K562 (cell line): ENCODE data around the gene PRR35. TPM values are rescaled to one million over a fixed set of nuclear protein-coding genes. Genes with fewer than 3 reads are reported as not detected.
A peak's percentile ranks its signal among the peaks of the same experiment; 100 is the strongest.

Source experiments
- EGR1 ChIP-seq: fragments of 450-650 bp; conservative IDR thresholded peaks from 2 replicates; pipeline ENCODE4 v1.6.1; 2017; ENCODE audit warnings: mild to moderate bottlenecking
- HDGF ChIP-seq: fragments of 450-650 bp; IDR thresholded peaks from 2 replicates; pipeline ENCODE4 v1.6.1; 2016
- KLF13 ChIP-seq: fragments of 450-650 bp; IDR thresholded peaks from 2 replicates; pipeline ENCODE4 v1.6.1; 2016; ENCODE audit warnings: missing genetic modification characterization, low read depth, mild to moderate bottlenecking, missing compliant biosample characterization, moderate library complexity, borderline replicate concordance
- MNT ChIP-seq, 2 experiments: fragments of 450-650 bp; conservative IDR thresholded peaks; 2 replicates each; pipeline ENCODE4 v1.6.1; 2017; ENCODE audit warnings: mild to moderate bottlenecking in 2 of 2, moderate library complexity in 2 of 2
- NFRKB ChIP-seq: fragments of 450-650 bp; IDR thresholded peaks from 2 replicates; pipeline ENCODE4 v1.6.1; 2016; ENCODE audit warnings: low read depth
- NONO ChIP-seq, 2 experiments: fragments of 200-400 bp in 1 of 2; fragments of 450-650 bp in 1 of 2; formaldehyde crosslinking in 1 of 2; IDR thresholded peaks; 2 replicates each; pipeline ENCODE4 v1.6.1; 2017; ENCODE audit warnings: low read depth in 2 of 2, mild to moderate bottlenecking in 2 of 2, moderate library complexity in 2 of 2, low read length in 1 of 2
- NRF1 ChIP-seq, 2 experiments: fragments of 450-650 bp; IDR thresholded peaks in 1 of 2; conservative IDR thresholded peaks in 1 of 2; 2 replicates each; pipeline ENCODE4 v1.6.1; 2014; ENCODE audit warnings: mild to moderate bottlenecking in 2 of 2
- RBFOX2 ChIP-seq: fragments of 200-400 bp; formaldehyde crosslinking; IDR thresholded peaks from 2 replicates; pipeline ENCODE4 v1.6.1; 2017; ENCODE audit warnings: low read depth, mild to moderate bottlenecking, low read length, moderate library complexity
- RFX7 ChIP-seq: fragments of 250-450 bp; sonication (Bioruptor Pico); IDR thresholded peaks from 2 replicates; pipeline ENCODE4 v1.5.1; 2021; ENCODE audit warnings: mild to moderate bottlenecking
- SNRNP70 ChIP-seq: fragments of 200-400 bp; formaldehyde crosslinking; optimal IDR thresholded peaks from 2 replicates; pipeline ENCODE3; 2017; ENCODE audit warnings: low read depth, low read length
- TFAP4 ChIP-seq: sonication (generic); formaldehyde crosslinking; IDR thresholded peaks from 2 replicates; pipeline ENCODE4 v1.8.0; 2022; ENCODE audit warnings: missing genetic modification reagents, mild to moderate bottlenecking, moderate library complexity, borderline replicate concordance
- ZC3H8 ChIP-seq: fragments of 450-650 bp; IDR thresholded peaks from 2 replicates; pipeline ENCODE4 v1.6.1; 2017
- ZFX ChIP-seq: sonication (generic); formaldehyde crosslinking; IDR thresholded peaks from 2 replicates; pipeline ENCODE4 v1.8.0; 2022; ENCODE audit warnings: mild to moderate bottlenecking, missing genetic modification reagents, moderate library complexity
- ZNF165 ChIP-seq: fragments of 250-450 bp; sonication (Bioruptor Pico); IDR thresholded peaks from 2 replicates; pipeline ENCODE4 v1.4.0; 2020; ENCODE audit warnings: borderline replicate concordance
- ZNF57 ChIP-seq: fragments of 450-650 bp; formaldehyde crosslinking; IDR thresholded peaks from 2 replicates; pipeline ENCODE4 v1.4.0; 2020; ENCODE audit warnings: mild to moderate bottlenecking, moderate library complexity
- polyA plus RNA-seq, 8 experiments: library from polyadenylated mRNA; depleted of rRNA in 4 of 8; stranded (reverse) in 5 of 8; unstranded in 3 of 8; fragments of >200 nt; fragmentation: Nextera tagmentation in 2 of 8; fragmentation: Illumina TruSeq in 1 of 8; extraction: Ambion mirVana in 2 of 8; extraction: Trizol in 1 of 8; gene quantifications; 2 replicates each; pipeline versions ENCODE4 v1.2.1 to v1.2.3, GENCODE V29; 2011 to 2014; ENCODE audit warnings: inconsistent platforms in 1 of 8, missing spikeins in 1 of 8
- total RNA-seq, 7 experiments: library from RNA; depleted of rRNA in 6 of 7; stranded (reverse); fragments of >200 nt in 6 of 7; fragmentation: Illumina TruSeq in 2 of 7; extraction: Trizol in 2 of 7; gene quantifications; 2 replicates each; pipeline versions ENCODE4 v1.2.1 to v1.2.3, GENCODE V29; 2011 to 2021; ENCODE audit warnings: low replicate concordance in 1 of 7
- TF ChIP-seq, protein P1 (sequence below), 2 experiments: fragments of 450-650 bp; IDR thresholded peaks; 2 replicates each; pipeline ENCODE4 v1.6.1; 2018; ENCODE audit warnings: mild to moderate bottlenecking in 2 of 2, low read depth in 1 of 2; ENCODE audit not compliant: partially characterized antibody in 2 of 2

Gene PRR35
- total and polyA plus RNA-seq, 9 of the 15 experiments (the other 6 are each of a cell fraction or from before 2014, with no cell fraction given), result 0.17 to 0.45 (median 0.21) TPM; not detected in 5

GRCh38 chr16:528111-529011 lies 31.8 kb upstream of the PRR35 start (continued):
- peak; percentile 79 for TF ChIP-seq RBFOX2
- no peak for TF ChIP-seq ZNF57 (CRISPR knock-in tag)
- no peak for TF ChIP-seq HDGF
- no peak for TF ChIP-seq KLF13 (tag)
- TF ChIP-seq EGR1, result peak; percentile 69
- TF ChIP-seq, protein P1, sequence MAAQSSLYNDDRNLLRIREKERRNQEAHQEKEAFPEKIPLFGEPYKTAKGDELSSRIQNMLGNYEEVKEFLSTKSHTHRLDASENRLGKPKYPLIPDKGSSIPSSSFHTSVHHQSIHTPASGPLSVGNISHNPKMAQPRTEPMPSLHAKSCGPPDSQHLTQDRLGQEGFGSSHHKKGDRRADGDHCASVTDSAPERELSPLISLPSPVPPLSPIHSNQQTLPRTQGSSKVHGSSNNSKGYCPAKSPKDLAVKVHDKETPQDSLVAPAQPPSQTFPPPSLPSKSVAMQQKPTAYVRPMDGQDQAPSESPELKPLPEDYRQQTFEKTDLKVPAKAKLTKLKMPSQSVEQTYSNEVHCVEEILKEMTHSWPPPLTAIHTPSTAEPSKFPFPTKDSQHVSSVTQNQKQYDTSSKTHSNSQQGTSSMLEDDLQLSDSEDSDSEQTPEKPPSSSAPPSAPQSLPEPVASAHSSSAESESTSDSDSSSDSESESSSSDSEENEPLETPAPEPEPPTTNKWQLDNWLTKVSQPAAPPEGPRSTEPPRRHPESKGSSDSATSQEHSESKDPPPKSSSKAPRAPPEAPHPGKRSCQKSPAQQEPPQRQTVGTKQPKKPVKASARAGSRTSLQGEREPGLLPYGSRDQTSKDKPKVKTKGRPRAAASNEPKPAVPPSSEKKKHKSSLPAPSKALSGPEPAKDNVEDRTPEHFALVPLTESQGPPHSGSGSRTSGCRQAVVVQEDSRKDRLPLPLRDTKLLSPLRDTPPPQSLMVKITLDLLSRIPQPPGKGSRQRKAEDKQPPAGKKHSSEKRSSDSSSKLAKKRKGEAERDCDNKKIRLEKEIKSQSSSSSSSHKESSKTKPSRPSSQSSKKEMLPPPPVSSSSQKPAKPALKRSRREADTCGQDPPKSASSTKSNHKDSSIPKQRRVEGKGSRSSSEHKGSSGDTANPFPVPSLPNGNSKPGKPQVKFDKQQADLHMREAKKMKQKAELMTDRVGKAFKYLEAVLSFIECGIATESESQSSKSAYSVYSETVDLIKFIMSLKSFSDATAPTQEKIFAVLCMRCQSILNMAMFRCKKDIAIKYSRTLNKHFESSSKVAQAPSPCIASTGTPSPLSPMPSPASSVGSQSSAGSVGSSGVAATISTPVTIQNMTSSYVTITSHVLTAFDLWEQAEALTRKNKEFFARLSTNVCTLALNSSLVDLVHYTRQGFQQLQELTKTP (IDR thresholded peaks at IDR 0.05; ENCODE audit: low read depth in 1 of 2, partially characterized antibody in 2 of 2), result peak in 1 of 2 experiments; percentile 25
- TF ChIP-seq ZNF165, result no peak
- TF ChIP-seq NFRKB, result peak; percentile 67; the same call in 1 of the 2 replicates
- TF ChIP-seq TFAP4 (CRISPR knock-in tag), result peak; percentile 83
- TF ChIP-seq SNRNP70, result no peak
- peak; percentile 13; the same call in 1 of the 2 replicates for TF ChIP-seq ZFX (CRISPR knock-in tag)
- no peak for TF ChIP-seq RFX7 (CRISPR knock-in tag)
- TF ChIP-seq NRF1 (conservative IDR thresholded peaks at IDR 0.05 in 1 of 2, IDR thresholded peaks at IDR 0.05 in 1 of 2), result no peak
- TF ChIP-seq NONO (IDR thresholded peaks at IDR 0.05; ENCODE audit: low read depth in 2 of 2, low read length in 1 of 2), result no peak
- TF ChIP-seq ZC3H8, result no peak
- peak in 1 of 2 experiments; percentile 40; a peak in 1 of 4 replicates for TF ChIP-seq MNT (conservative IDR thresholded peaks at IDR 0.05)
